GM19438 (cell line): Measurements from ENCODE around the gene DCBLD2.

Experiments
- ATAC-seq: cut with Tn5 transposase; IDR thresholded peaks from one replicate; pipeline ENCODE4 v1.9.1; 2021; ENCODE audit warnings: low read depth; ENCODE audit not compliant: unreplicated experiment

Gene DCBLD2, protein sequence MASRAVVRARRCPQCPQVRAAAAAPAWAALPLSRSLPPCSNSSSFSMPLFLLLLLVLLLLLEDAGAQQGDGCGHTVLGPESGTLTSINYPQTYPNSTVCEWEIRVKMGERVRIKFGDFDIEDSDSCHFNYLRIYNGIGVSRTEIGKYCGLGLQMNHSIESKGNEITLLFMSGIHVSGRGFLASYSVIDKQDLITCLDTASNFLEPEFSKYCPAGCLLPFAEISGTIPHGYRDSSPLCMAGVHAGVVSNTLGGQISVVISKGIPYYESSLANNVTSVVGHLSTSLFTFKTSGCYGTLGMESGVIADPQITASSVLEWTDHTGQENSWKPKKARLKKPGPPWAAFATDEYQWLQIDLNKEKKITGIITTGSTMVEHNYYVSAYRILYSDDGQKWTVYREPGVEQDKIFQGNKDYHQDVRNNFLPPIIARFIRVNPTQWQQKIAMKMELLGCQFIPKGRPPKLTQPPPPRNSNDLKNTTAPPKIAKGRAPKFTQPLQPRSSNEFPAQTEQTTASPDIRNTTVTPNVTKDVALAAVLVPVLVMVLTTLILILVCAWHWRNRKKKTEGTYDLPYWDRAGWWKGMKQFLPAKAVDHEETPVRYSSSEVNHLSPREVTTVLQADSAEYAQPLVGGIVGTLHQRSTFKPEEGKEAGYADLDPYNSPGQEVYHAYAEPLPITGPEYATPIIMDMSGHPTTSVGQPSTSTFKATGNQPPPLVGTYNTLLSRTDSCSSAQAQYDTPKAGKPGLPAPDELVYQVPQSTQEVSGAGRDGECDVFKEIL

DNA sequence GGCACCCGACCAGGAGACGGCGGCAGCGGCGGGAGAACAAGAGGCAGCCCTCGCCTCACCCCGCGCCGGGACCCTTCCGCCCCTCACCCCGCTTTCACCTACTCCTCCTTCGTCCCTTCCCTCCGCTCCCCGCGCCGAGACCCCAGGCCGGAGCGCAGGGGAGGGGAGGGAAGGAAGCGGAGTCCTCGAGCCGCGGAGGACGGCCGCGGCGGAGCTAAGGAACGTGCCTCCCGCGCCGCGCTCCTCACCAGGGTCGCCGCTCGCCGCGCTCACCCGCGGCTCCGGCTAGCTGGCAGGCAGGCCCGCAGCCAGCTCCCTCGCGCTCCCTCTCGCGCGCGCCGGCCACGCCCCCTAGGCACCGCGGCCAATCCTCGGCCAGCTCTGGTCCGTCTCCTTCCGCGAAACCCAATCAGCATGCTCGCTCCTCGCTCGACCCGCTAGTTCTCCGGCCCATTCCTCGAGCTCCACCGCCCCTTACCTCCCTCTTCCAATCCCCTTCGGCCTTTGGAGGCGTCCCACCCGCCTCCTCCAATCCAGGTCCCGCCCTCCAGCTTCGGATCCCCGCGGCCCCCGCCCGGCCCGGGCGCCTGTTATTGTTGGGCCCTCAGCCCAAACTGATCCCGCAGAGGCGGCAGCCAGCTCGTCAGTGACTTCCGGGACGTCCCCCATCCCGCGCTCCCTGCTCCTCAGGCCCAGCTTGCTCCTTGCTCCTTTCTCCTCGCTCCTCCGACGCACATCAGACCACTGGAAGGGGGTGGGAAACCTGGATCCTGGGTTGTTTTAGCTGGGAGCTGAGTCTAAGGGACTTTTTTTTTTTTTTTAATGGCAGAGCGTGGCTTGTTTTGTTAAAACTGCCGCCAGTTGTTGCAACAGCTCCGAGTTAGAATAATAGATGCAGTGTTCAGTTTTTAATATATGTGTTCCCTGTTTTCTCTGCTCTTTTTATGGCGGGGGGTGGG is at the start of gene DCBLD2:
TSS of gene DCBLD2 (minus strand) at position 304 of the 959 bp plus-strand sequence. CDS start 369 bp downstream, outside the sequence.
- peak; percentile 97 for ATAC-seq

DNA sequence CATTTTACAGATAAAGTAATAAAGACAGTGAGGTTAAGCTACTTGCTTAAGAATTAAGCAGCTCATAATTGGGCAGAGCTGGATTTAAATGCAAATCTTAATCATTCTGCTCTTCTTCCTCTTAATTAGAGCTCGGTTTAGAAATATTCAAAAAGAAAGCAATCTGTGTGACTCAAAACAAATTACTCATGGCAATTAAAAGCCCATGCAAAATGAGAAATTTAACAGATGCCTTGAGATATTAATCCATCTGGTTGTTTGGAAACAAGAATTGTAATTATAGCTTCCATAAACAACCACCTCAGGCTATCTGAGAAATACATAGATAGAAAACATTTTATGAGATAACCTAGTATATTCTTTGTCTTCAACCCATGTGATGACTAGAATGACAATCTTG is 44.2 kb upstream of the DCBLD2 start:
- no peak for ATAC-seq

DNA sequence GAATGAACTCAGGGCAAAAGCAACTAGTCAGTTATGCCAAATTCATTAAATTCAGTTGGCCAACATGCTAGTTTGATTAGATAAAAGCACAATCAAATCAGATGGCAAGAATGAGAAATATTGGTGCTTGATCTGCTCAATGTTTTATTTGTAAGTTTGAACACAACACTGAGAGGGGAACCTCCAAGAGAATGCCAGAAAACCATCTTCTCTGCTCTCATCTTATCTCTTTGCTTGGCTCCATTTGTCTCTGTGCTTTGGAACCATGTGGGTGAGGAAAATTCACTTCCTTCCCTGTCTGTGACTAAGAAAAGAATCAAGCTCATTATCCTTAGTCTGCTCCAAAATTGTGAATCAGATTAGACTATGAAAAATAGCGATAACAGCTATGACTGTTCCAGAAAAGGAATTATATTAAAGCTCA is 43.6 kb upstream of the DCBLD2 start:
- no peak for ATAC-seq

DNA sequence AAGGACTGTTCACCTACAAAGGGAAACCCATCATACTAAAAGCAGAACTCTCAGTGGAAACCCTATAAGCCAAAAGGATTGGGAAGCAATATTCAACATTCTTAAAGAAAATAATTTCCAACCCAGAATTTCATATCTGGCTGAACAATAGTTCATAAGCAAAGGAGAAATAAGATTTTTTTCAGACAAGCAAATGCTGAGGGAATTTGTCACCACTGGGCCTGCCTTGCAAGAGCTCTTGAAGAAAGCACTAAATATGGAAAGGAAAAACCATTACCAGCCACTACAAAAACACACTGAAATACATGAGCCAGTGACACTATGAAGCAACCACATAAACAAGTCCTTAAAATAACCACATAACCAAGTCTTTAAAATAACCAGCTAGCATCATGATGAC is 28.9 kb upstream of the DCBLD2 start:
- no peak for ATAC-seq

DNA sequence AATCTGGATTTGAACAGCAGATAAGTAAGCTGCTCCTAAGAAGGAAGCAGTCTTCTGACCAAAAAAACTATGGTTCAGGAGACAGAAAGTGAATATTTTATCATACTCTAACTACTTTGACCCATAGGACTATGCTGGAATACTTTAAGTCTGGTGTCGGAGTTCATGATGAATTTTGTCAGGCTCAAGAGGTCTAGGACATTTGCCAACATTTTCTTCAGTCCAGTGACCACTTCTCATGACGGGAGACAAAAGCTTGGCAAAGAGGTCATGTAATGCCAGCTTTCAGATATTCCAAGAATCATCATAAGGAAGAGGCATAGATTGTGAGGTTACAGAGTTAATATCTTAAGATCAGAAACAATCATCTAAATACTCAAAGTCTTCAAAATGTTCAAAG is 20.5 kb upstream of the DCBLD2 start:
- no peak for ATAC-seq

DNA sequence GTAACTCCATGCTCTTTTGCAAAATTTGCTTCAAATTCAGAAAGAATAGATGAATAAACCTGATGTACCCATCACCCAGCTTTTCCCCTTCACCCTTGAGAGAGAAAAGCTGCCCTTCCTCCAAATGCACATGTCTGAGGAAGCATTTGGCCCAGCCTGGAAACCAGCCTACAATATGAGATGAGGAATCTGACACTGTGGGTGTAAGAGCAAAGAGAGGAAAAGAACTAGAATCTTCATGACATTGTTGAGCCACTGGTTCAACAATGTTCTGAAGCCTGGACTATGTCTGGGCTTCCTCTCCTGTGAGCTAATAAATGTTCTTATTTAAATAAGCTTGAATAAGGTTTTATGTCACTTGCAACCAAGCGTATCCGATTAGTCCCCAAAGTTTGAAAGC is 18.7 kb upstream of the DCBLD2 start:
- ATAC-seq, result no peak

DNA sequence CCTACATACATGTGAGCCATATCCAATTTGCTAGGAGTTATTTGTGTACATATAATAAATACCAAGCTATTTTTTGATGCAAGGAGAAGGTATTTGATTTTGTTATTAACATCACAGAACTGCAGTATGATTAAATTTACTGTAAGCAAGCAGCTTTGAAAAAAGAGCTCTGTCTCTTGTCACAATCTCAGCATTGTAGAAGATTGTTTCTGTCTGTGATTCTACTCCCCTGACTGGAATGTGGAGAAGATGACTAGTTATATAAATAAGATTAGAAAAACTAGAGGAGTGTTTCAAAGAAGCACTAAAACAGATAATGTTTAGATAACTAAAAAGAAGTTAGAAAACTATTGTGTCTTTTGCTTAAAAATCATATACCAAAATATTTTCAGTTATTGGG is 17.1 kb upstream of the DCBLD2 start:
- no peak for ATAC-seq

DNA sequence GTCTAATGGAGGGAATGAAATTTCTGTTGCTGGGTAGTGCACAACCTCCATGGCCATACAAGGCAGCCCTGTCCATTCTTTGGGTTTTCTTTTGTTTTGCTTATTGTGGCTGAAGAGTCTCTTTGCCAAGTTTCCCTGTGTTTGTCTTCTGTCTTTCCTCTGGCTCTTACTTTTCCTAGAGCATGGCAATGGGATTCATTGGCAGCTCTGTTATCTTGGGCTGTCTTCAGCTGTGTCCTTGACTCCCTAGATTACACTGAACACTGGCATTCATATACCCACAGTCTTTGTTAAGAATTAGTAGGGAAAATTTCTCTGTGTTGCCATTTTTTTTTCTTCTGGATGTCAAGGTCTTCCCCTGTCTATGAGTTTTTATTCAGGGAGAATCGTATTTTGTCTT is 16.1 kb upstream of the DCBLD2 start:
- ATAC-seq, result no peak

DNA sequence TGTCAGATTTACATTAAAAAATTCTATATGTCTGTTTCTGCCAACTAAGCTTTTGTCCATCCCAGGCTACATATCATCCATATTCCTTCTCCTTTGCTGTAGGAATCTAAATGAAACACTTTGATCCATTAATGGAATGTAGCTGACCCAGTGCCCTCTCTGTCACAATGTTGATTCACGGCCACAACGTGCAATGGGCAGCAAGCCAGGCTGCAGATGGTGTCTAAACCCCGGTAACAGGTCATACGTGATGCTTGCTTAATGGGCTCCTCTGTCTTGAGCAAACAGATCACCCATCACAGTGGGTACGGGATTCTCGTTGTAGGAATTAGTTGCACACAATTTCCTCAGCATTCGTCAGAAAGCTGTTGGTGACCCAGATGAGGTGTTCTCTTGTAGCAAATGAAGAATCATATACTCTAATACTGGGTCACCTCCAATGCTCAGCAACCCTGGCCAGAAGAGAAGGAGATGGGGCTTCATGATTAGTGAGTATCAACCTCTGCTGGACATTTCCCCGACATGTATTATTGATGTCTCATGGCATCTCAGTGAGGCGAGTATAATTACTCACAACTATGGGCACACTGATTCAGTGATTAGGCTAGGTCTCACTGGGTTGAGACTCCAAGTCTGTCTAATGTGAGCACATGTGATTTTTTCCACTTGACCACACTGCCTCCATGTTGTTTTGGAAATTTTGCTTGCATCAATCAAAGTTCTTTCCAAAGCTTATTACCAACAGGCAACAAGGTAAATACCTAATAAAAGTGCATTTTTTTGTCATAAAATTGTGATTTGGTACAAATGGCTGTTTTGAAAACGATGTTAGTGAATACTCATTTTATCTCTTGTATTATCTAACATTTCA is 12.9 kb upstream of the DCBLD2 start:
- no peak for ATAC-seq

DNA sequence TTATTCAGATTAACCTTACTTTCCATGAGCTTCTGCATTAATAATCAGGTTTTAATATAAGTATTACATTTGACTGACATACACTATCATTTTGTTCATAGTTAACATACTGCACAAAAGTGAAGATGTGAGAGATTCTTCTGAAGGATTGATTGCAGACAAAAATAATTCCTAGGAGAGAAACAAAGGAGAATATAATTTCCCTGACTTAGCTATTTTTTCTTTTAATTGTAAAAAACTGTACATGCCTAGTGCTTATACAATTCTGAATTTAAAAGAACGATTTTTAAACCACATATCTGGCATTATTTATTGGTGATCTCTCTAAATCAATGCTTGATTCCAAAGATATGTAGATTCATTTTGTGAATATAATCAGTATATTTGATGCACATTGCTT is 11.0 kb upstream of the DCBLD2 start:
- no peak for ATAC-seq

DNA sequence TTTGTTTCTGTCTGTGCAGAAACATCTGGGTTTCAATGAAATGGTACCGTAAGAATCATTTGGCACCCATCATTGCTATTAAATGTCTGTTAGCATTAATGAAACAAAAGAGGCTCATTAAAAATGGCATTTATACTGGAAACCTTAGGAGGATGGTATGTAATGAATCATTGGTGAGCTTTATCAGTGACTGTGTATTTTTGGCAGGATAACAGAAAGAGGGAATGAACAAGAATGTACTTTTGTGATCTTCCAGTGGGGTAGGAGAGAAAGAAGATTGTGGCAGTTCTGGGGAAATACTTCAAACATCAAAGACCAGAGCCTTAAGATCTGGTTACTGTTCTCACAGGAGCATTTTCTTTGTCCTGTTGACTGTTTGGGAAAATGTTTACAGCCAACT is 4.7 kb upstream of the DCBLD2 start:
- no peak for ATAC-seq

DNA sequence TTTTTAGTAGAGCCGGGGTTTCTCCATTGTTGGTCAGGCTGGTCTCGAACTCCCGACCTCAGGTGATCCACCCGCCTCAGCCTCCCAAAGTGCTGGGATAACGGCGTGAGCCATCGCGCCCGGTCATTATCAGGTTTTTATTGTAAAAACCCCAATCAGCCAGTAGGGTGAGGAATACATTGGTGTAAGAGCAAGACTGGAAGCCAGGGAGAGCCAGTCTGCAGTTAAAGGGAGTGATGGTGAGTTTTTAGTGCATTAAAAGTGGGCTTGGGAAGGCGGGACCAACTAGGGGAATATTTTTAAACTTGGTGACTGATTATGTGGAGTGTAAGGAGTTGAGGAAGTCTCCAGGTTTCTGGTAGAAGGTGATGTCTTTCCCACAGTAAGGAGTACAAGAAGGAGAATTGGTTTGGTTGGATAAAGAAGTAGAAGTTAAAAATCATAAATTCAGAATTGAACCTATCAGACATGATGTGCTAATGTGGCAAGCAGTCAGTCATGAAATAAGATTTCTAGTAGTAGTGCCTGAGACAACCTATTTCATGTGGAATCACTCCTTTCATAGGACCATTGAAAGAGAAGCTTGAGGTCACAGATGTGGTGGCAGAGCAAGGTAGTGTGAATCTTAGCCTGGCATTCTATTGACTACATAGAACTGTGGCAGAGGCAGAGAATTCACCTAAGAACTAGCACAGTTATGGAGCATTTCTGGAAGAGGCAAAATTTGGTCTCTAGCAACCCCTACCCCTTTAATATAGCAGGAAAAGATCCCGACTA is 2.4 kb upstream of the DCBLD2 start:
- no peak for ATAC-seq

DNA sequence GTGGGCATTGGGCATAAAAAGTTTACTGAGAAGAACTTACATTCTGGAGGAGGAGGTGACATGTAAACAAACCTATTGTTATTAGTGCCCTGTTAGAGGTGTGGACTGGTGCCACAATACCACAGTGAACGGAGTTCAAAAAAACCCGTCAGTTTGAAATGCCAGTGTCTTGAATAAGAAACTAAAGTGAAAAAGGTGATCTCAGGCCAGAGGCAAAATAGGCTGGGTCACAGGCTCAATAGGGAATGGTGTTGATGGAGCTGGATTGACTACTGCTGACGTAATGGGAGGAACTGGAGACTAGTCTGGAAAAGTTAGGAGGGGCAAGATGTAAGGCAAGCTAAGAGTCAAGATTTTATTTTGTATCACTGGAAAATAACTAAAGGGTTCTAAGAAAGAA is 1.6 kb upstream of the DCBLD2 start:
- ATAC-seq, result no peak

DNA sequence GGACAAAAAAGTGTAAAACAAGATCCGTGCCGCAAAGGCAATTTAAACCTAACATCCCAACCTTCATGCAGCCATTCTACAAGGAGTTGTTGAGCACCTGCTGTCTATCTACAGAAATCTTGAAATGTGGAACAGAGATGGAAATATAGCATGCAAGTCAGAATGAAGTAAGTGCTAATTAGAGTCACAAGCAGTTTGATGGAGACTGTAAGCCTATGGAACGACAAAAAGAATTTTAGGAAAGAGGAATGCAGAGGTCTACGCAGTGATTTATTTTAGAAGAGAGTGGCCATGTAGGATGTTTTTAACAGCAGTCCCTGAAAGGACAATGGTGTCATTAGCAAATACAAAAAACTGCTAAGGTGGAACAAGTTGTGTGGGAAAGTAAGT is 851 bp upstream of the DCBLD2 start:
- ATAC-seq, result no peak

DNA sequence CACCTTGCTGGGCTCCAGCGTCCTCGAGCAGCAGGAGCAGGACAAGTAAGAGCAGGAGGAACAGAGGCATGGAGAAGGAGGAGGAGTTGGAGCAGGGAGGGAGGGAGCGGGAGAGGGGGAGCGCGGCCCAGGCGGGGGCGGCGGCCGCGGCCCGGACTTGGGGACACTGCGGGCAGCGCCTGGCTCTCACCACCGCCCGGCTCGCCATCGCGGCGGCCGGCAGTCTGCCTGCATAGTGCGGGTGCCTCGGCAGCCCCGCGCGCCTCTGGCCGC is 440 bp downstream of the DCBLD2 start:
- peak; percentile 28 for ATAC-seq

DNA sequence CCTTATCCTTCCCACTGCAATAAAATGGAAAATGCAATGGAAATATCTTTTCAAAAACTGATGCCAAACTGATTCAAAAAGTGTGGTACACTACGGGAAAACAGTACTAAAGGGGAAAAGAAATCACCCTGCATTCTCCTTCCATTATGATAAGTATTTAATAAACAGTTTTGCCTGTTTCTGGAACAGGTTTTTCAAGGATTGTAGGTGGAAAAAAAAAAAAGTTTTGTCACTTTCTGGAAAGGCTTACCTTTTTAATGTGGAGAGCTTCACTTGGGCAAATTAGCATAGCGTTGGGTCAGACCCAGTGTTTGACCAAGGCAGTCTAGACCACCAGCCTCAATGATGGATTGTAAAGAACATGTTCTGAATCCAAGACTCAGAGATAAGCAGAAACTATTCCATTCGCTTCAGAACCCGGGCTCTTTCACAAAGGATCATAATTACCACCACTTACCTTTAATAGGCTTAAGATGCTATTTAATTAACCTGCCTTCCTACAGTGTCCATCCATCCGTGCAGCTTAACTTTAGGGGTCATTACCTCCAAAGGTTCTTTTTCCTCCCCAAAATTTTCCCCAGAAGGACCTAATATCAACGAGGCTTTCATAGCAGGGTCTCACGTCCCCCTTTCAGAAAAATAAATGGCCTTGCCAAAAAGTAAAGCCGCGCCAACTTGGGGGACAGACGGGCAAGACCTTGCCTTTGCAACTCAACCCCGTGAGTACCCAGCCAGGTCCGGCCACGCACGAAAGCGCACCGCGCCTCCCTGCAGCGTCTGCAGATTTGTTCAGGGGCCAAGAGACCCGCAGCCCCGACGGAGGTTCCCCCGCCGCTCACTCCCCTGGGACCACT is 1.0 kb downstream of the DCBLD2 start:
- peak; percentile 14 for ATAC-seq

DNA sequence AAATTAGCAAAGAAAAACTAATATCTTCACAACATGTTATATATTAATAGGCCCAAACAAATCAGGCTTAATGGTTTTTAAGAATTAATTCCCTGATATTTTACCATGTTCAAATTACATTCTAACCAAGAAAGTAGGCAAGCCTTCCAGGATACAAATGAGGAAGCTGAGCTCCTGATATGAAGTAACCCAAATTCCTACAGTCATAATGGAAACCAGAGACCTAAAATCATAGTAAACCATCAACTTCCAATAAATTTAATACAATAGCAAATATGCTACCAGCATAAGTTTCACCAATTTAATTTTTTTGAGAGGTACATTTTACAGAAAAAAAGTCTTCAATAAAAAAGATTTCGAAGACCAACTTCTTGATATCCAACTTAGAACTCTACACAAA is 3.8 kb downstream of the DCBLD2 start:
- no peak for ATAC-seq

DNA sequence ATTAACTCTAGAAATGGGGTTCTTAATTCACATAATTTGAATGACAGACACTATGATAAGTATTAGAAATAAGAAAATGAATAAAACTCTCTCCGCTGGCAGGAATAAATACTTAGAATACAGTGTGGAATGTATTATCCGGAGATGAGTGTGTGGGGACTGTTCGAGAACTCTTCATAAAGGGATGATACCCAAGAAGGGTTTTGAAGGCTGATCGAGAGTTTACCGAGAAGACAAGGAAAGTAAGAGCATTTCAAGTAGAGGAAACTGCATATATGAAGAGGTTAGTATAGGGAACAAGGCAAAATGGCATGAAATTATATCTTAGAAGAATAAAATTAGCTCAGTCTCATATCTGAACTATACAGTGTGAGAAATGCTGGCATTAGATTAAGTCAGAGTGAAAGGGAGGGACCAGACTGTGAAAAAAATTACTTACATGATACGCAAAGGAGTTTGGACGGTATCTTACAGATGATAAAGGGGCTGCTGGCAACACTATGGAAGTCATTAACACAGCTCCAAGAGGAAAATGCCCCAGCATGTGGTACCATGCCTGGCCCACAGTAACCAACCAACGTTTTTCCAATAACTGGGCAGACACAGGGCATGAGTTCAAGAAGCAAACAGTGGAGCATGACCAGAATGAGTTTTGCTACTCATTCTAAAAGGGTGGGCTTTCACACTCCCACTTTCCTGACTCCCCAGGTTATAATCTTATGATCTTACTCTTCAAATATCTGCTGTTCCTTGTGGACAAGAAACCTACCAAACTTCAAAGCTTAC is 6.5 kb downstream of the DCBLD2 start:
- ATAC-seq, result no peak
